A549 treated with GW870086 at 1 μM for 4 hours (cell line): Measurements from ENCODE around the gene MAGOH. TPM values are rescaled to one million over a fixed set of nuclear protein-coding genes. Genes with fewer than 3 reads are reported as not detected.

Experiments used
- total RNA-seq: library from RNA; stranded (reverse); fragments of 200-300 nt; extraction: Qiagen RNA extraction; gene quantifications from 5 replicates; pipeline ENCODE4 v1.2.3, GENCODE V29; 2022; ENCODE audit warnings: low read depth

Gene MAGOH
- 62.1 to 93.9 TPM (median 66.2 TPM) in 5 replicates for total RNA-seq

DNA sequence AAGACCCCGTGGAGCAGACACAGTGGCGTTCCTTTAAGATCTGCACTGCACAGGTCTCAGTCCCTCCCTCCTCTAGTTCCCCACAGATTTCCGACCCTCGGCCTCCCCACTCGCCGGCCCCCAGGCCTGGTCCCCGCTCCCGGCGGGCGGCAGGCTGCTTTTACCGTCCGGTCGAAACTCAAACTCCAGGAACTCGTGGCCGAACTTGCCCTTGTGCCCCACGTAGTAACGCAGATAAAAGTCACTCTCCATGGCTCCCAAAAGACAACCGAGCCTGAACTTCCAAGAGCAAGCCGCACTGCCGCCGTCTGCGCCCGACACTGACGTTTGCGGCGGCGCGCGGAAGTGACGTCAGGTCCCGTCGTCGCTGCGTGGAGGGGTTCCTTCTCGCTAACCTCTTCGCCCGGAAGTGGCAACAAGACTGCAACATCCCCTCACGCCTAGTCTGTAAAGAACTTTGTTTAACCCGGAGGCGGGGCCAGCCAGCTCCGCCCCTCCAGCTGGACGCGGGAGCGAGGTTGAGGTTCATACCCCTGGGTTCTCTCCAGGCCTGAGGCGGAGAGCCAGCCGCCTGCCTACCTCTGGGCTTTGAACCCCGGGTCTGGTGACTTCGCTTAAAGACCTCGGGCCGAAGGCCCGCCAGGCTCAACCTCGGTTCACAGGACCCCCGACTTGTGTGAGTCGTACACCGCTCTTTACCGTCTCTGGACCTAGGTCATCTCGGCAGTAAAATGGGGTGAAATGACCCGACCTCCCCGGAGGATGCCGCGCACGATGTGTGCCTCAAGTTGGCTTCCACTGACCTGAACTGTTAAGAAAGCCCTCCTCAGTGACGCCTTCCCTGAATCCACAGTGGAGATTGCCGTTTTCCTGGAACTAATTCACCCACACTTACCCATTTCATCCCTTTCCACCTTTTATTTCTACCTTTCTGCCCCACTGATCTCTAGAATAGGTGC lies at the start of gene MAGOH:
Gene MAGOH (minus strand): TSS at position 322 of the 959 bp plus-strand sequence. CDS start 70 bp downstream, at position 252.

DNA sequence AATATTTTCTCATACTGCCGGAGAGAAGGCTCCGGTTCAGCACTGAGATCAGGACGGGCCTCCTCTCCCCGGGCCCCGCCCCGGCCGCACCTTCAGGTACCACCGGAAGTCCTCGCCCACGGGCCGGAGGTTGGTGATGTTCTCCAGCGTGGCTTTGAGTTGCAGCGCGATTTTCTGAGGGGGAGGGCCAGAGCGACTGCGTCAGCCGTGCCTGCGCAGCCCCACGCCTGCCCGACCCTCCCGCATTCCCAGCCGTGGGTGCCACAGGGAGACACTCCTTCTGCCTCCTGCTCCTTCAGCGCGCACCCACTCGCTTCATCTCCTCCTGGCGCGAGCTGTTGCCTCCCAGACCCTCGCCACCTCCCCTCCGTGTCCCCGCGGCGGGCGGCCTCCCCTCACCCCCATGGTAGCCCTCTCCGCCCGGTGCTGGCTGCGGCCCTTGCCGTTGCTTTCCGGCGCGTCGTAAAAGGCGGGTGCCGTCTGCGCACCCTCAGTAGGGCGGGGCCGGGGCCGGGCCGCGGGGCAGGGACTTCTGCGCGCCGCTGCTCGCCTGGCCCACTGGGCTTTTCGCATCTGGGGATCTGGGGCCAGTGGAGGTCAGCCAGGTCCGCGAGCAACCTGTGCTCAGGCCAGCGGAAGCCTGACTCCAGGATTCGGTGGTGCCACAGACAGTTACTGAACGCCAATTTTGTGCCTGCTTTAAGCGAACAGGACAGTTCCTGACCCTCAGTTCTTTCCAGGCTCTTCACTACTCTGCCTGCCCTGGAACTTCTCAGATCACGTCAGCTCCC lies 18.0 kb downstream of the MAGOH start, which contains the start of gene CZIB:
Gene CZIB (minus strand): TSS at position 464 of the 791 bp plus-strand sequence. CDS start 59 bp downstream, at position 405.

DNA sequence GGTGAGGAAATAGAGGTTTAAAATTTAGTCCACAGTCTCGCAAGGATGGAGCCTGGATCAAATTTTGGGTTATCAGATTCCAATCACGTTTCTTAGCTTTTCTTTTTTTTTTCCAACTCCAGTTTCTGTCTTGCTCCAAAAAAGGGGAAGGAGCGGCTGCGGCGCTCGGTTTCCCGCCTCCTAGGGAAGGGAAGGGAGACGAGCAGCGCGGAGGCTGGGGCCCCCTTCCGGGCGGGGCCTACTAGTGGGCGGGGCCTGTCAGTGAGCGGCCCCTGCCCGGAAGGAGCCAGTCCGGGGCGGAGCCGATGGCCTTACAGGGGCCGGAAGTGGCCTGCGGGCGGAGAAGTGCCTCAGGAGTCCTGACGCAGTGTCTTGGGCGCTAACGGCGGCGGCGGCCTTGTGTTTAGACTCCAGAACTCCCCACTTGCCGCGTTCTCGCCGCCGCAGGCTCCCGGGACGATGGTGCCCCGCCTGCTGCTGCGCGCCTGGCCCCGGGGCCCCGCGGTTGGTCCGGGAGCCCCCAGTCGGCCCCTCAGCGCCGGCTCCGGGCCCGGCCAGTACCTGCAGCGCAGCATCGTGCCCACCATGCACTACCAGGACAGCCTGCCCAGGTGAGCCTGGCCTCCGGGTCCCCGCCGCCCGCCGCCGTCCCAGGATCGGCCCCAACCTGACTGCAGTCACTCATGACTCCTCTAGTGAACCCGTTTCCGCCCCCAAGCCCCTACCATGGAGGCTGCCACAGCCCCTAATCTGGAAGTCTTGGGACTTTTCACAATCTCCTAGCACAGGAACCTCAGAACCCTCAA lies 41.6 kb downstream of the MAGOH start, which contains the start of gene CPT2:
Gene CPT2 (plus strand): TSS at position 340 of the 806 bp plus-strand sequence. CDS start 120 bp downstream, at position 460.

Other genes starting within 250 kb of the MAGOH start
- not detected in 5 replicates for gene PODN, start 176.3 kb downstream of the MAGOH start, total RNA-seq
- gene SLC1A7, start 95.9 kb downstream of the MAGOH start, total RNA-seq = 0.05 TPM in 1 of 5 replicates, not detected in the others
- gene CPT2, start 41.7 kb downstream of the MAGOH start, total RNA-seq = 7.5 to 10.1 TPM (median 9.6 TPM) in 5 replicates
- gene CZIB, start 17.9 kb downstream of the MAGOH start, total RNA-seq = 28.7 to 32.7 TPM (median 29.8 TPM) in 5 replicates
- gene LRP8, start 89.6 kb upstream of the MAGOH start, total RNA-seq = 31.8 to 43.7 TPM (median 38.7 TPM) in 5 replicates
- gene DMRTB1, start 220.9 kb upstream of the MAGOH start, total RNA-seq = not detected in 5 replicates